Suprapubic skin (tissue), 4 donors: ENCODE measurements around the gene NUDCD2.
"Not testable (repeated sequence)": the region's sequence is repeated elsewhere in the genome, so short reads cannot be mapped to it uniquely, and the experiment has no call there.

Experiments used
- CTCF ChIP-seq, 2 donors: fragments of 200-600 bp in 1 of 2; fragments of 450-650 bp in 1 of 2; sonication (generic) in 1 of 2; IDR thresholded peaks; one replicate each; pipeline ENCODE4 v1.5.1; 2016 to 2019; ENCODE audit warnings: antibody characterized with exemption in 2 of 2, mild to moderate bottlenecking in 1 of 2, moderate library complexity in 1 of 2
- EP300 ChIP-seq: sonication (generic); formaldehyde crosslinking; IDR thresholded peaks from one replicate; pipeline ENCODE4 v1.6.1; 2017; ENCODE audit warnings: antibody characterized with exemption
- POLR2A ChIP-seq, 2 donors: fragments of 450-650 bp; IDR thresholded peaks; one replicate each; pipeline ENCODE4 v1.6.1; 2017; ENCODE audit warnings: antibody characterized with exemption in 2 of 2, mild to moderate bottlenecking in 2 of 2, moderate library complexity in 2 of 2
- POLR2AphosphoS5 ChIP-seq, 3 donors: sonication (generic); formaldehyde crosslinking; IDR thresholded peaks; one replicate each; pipeline ENCODE4 v1.6.1; 2017; ENCODE audit warnings: antibody characterized with exemption in 3 of 3

- not testable (repeated sequence) for TF ChIP-seq CTCF (IDR thresholded peaks at IDR 0.05); POLR2AphosphoS5 (IDR thresholded peaks at IDR 0.05); POLR2A (IDR thresholded peaks at IDR 0.05); EP300
Observed at GRCh38 chr5:163426128-163426527, 33.8 kb downstream of the NUDCD2 start.
